ES-I3 (cell line): Measurements from ENCODE around the gene C1orf21.

ENCODE experiments used
- H3K36me3 ChIP-seq: 2 replicates; pipeline ENCODE4 v1.6.1; 2013; ENCODE audit warnings: mild to moderate bottlenecking, low read length, control low read depth, moderate library complexity; ENCODE audit not compliant: insufficient read depth
- H3K4me1 ChIP-seq: 2 replicates; pipeline ENCODE4 v1.6.1; 2013; ENCODE audit warnings: mild to moderate bottlenecking, control low read depth, low read length; ENCODE audit not compliant: insufficient read depth
- H3K9ac ChIP-seq: 2 replicates; pipeline ENCODE4 v1.6.1; 2013; ENCODE audit warnings: low read depth, mild to moderate bottlenecking, low read length, moderate library complexity
- H3K9me3 ChIP-seq: 2 replicates; pipeline ENCODE4 v1.6.1; 2013; ENCODE audit warnings: mild to moderate bottlenecking, low read length, moderate library complexity; ENCODE audit not compliant: control insufficient read depth, insufficient read depth

Gene C1orf21

GRCh38 chr1:184629266-184629665, 242.4 kb downstream of the C1orf21 start:
- Histone ChIP-seq H3K36me3 (no peaks in the 10 kb centered on the region), H3K4me1 (peaks cover 10% of the 10 kb centered on the region), H3K9me3 (no peaks in the 10 kb centered on the region), H3K9ac (no peak overlapping the region)

GRCh38 chr1:184630679-184631060, 243.8 kb downstream of the C1orf21 start:
- H3K36me3 ChIP-seq, result no peaks in the 10 kb centered on the region
- H3K9me3 ChIP-seq, result no peaks in the 10 kb centered on the region
- no peak overlapping the region for H3K9ac ChIP-seq
- H3K4me1 ChIP-seq, result peaks cover 2% of the 10 kb centered on the region; the same call in 1 of the 2 replicates

- Histone ChIP-seq H3K36me3 (no peaks in the 10 kb centered on the region), H3K9ac (no peak overlapping the region), H3K4me1 (peaks cover 2% of the 10 kb centered on the region; the same call in 1 of the 2 replicates), H3K9me3 (no peaks in the 10 kb centered on the region)
These were observed 245.8 kb downstream of the C1orf21 start for GRCh38 chr1:184632415-184633175.

GRCh38 chr1:184633785-184634184, 247.0 kb downstream of the C1orf21 start:
- Histone ChIP-seq H3K36me3 (no peaks in the 10 kb centered on the region), H3K9ac (no peak overlapping the region), H3K9me3 (no peaks in the 10 kb centered on the region), H3K4me1 (peaks cover 2% of the 10 kb centered on the region; the same call in 1 of the 2 replicates)

GRCh38 chr1:184634296-184634695, 247.5 kb downstream of the C1orf21 start:
- H3K36me3 ChIP-seq, result no peaks in the 10 kb centered on the region
- no peak overlapping the region for H3K9ac ChIP-seq
- peaks cover 2% of the 10 kb centered on the region; the same call in 1 of the 2 replicates for H3K4me1 ChIP-seq
- H3K9me3 ChIP-seq, result no peaks in the 10 kb centered on the region

- H3K36me3 ChIP-seq, result no peaks in the 10 kb centered on the region
- H3K4me1 ChIP-seq, result no peaks in the 10 kb centered on the region
- H3K9ac ChIP-seq, result no peak overlapping the region
- no peaks in the 10 kb centered on the region for H3K9me3 ChIP-seq
These were observed 248.6 kb downstream of the C1orf21 start for GRCh38 chr1:184635347-184635979.

- Histone ChIP-seq H3K9me3 (no peaks in the 10 kb centered on the region), H3K9ac (no peak overlapping the region)
These were observed 249.2 kb downstream of the C1orf21 start for GRCh38 chr1:184635980-184636431.

GRCh38 chr1:184637664-184638240, 250.9 kb downstream of the C1orf21 start:
- no peaks in the 10 kb centered on the region for H3K4me1 ChIP-seq
- H3K36me3 ChIP-seq, result no peaks in the 10 kb centered on the region
- H3K9ac ChIP-seq, result no peak overlapping the region
- no peaks in the 10 kb centered on the region for H3K9me3 ChIP-seq

More at GRCh38 chr1:184635980-184636431, 249.2 kb downstream of the C1orf21 start:
- no peaks in the 10 kb centered on the region for H3K36me3 ChIP-seq
- H3K4me1 ChIP-seq, result no peaks in the 10 kb centered on the region

GRCh38 chr1:184639205-184639604, 252.4 kb downstream of the C1orf21 start:
- no peaks in the 10 kb centered on the region for H3K9me3 ChIP-seq

GRCh38 chr1:184640505-184640904, 253.7 kb downstream of the C1orf21 start:
- no peak overlapping the region for H3K9ac ChIP-seq
- no peaks in the 10 kb centered on the region for H3K9me3 ChIP-seq

More at GRCh38 chr1:184639205-184639604, 252.4 kb downstream of the C1orf21 start:
- no peak overlapping the region for H3K9ac ChIP-seq
- no peaks in the 10 kb centered on the region for H3K36me3 ChIP-seq
- no peaks in the 10 kb centered on the region for H3K4me1 ChIP-seq

GRCh38 chr1:184641894-184642293, 255.1 kb downstream of the C1orf21 start:
- no peaks in the 10 kb centered on the region for H3K9me3 ChIP-seq
- no peaks in the 10 kb centered on the region for H3K36me3 ChIP-seq
- no peaks in the 10 kb centered on the region for H3K4me1 ChIP-seq
- no peak overlapping the region for H3K9ac ChIP-seq

More at GRCh38 chr1:184640505-184640904, 253.7 kb downstream of the C1orf21 start:
- Histone ChIP-seq H3K4me1 (no peaks in the 10 kb centered on the region), H3K36me3 (no peaks in the 10 kb centered on the region)

GRCh38 chr1:184643661-184644060, 256.8 kb downstream of the C1orf21 start:
- H3K36me3 ChIP-seq, result no peaks in the 10 kb centered on the region
- H3K4me1 ChIP-seq, result no peaks in the 10 kb centered on the region
- no peak overlapping the region for H3K9ac ChIP-seq
- no peaks in the 10 kb centered on the region for H3K9me3 ChIP-seq

- no peaks in the 10 kb centered on the region for H3K4me1 ChIP-seq
- no peaks in the 10 kb centered on the region for H3K9me3 ChIP-seq
- no peaks in the 10 kb centered on the region for H3K36me3 ChIP-seq
- no peak overlapping the region for H3K9ac ChIP-seq
These were observed 257.9 kb downstream of the C1orf21 start for GRCh38 chr1:184644771-184645170.

GRCh38 chr1:184646178-184646701, 259.4 kb downstream of the C1orf21 start:
- no peaks in the 10 kb centered on the region for H3K4me1 ChIP-seq
- no peaks in the 10 kb centered on the region for H3K36me3 ChIP-seq
- H3K9me3 ChIP-seq, result no peaks in the 10 kb centered on the region
- H3K9ac ChIP-seq, result no peak overlapping the region
